Central memory CD8-positive, alpha-beta T cell (primary cell): ENCODE results near the gene C3orf33.

Source experiments
- ATAC-seq: fragments of 150-1000 bp; cut with Tn5 transposase; replicated peaks from 2 replicates; pipeline ENCODE4 v1.10.0; 2022; ENCODE audit warnings: mild to moderate bottlenecking, moderate FRiP score, moderate number of reproducible peaks; ENCODE audit not compliant: poor library complexity, severe bottlenecking; ENCODE audit errors: extremely low read depth
- DNase-seq, 2 donors: peaks; one replicate each; pipeline ENCODE4 v3.0.0; 2021; ENCODE audit warnings: low spot score in 2 of 2
- H3K27ac Mint-ChIP-seq: one replicate; pipeline ENCODE4 v1.8.0; 2022; ENCODE audit warnings: low read depth, mild to moderate bottlenecking, moderate library complexity, mixed read lengths
- H3K27me3 Mint-ChIP-seq: one replicate; pipeline ENCODE4 v1.8.0; 2022; ENCODE audit warnings: mixed read lengths
- H3K36me3 Mint-ChIP-seq: one replicate; pipeline ENCODE4 v1.8.0; 2022; ENCODE audit warnings: mild to moderate bottlenecking, moderate library complexity, mixed read lengths; ENCODE audit not compliant: insufficient read depth
- H3K4me1 Mint-ChIP-seq: one replicate; pipeline ENCODE4 v1.8.0; 2022; ENCODE audit warnings: mixed read lengths
- H3K4me3 Mint-ChIP-seq: one replicate; pipeline ENCODE4 v1.8.0; 2022; ENCODE audit warnings: mild to moderate bottlenecking, moderate library complexity, mixed read lengths
- H3K9me3 Mint-ChIP-seq: one replicate; pipeline ENCODE4 v1.8.0; 2022; ENCODE audit warnings: mixed read lengths

The C3orf33 gene

DNA sequence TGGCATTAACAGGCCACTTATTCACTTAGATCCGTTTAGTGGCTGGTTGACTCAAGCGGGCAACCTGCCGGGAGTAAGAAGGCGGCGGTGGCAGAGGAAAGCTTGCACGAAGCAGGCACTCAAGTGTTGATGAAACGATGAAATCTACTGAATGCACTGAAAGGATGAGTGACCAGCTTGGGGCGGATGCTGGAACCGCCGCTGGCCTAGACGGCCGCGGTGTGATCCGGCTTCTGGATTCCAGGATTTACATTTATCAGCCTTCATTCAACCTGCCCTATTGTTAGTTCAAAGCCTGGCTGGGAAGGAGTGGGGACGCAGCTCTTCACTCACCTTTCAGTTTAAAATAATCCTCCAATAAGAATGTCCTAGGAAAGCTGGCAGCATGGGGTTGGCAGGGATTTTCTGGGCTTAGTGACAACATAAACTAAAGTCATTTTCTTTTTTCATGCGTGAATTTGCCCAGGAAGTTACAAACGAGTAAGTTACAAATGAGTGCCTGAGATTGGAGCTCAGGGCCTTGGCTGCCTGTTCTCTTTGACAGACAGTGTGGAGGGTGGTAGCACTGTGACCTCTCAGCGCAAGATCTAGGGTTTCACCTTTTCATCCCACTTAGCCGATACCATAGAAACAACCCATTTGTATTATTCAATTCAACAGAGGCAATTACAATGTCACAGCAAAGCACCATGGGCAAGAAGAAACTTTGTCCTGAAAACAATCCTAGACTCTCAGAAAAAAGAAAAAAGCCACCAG is 60.1 kb downstream of the C3orf33 start:
- Mint-ChIP-seq H3K27me3 (peaks cover 68% of the 10 kb centered on the region), H3K4me1 (peaks cover 17% of the 10 kb centered on the region), H3K4me3 (peak overlapping the region; percentile 32), H3K27ac (no peak overlapping the region), H3K36me3 (peaks cover 7% of the 10 kb centered on the region), H3K9me3 (no peaks in the 10 kb centered on the region)
- ATAC-seq: no peak
- DNase-seq: no peak

DNA sequence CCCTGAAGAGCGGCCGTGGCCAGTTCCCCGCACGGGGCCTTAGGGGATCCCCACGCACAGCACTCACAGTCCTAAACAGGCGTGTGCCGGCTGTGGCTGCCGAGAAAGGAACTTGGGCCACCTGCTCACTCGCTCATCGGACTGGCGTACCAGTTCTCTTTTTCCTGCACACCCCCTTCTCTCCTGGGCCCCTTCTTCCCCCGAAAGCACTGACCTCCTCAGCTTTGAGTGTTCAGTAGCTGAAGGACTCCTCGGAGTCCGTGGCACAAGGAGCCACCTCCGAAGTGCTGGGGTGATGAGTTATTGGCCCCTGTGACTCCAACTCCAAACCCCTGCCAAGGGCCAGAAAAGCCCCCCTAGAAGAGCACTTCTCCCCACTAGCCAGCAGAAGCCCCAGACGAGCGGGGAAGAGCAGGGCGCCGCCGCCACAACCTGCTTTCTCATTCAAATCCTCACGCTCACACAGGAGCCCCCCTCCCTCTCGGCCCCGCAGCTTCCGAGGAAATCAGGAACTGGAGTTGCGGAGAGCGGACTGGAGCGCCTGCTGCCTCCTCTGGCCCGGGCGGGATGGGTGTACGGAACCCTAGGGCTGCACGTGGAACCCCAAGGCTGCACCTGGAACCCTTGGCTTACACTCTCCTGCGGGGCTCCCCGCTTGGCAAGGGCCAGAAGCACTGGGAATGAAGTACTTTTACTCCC is 61.3 kb downstream of the C3orf33 start, which contains the start of gene PLCH1:
Gene PLCH1, minus strand, starts transcription at position 446 of the 699 bp plus-strand sequence. CDS start 40,847 bp downstream, outside the sequence.
- H3K4me1 Mint-ChIP-seq: peaks cover 17% of the 10 kb centered on the region
- DNase-seq: peak; percentile 14 to 18
- no peaks in the 10 kb centered on the region for H3K9me3 Mint-ChIP-seq
- ATAC-seq: peak; percentile 55
- H3K36me3 Mint-ChIP-seq: peaks cover 7% of the 10 kb centered on the region
- H3K27ac Mint-ChIP-seq: peak within 1 kb of the TSS; percentile 75
- H3K27me3 Mint-ChIP-seq: peaks cover 78% of the 10 kb centered on the region
- peak within 1 kb of the TSS; percentile 88 for H3K4me3 Mint-ChIP-seq

- Mint-ChIP-seq H3K9me3 (no peaks in the 10 kb centered on the region), H3K27ac (peak overlapping the region; percentile 75), H3K4me3 (peak overlapping the region; percentile 88), H3K4me1 (peaks cover 17% of the 10 kb centered on the region), H3K36me3 (peaks cover 7% of the 10 kb centered on the region), H3K27me3 (peaks cover 84% of the 10 kb centered on the region)
- no peak for DNase-seq
- ATAC-seq: peak; percentile 6
Measured at GRCh38 chr3:155744010-155744625, 62.0 kb downstream of the C3orf33 start.

GRCh38 chr3:155743606-155744005 is 62.5 kb downstream of the C3orf33 start:
- Mint-ChIP-seq H3K27me3 (peaks cover 82% of the 10 kb centered on the region), H3K27ac (no peak overlapping the region), H3K4me3 (peak overlapping the region; percentile 88), H3K4me1 (peaks cover 17% of the 10 kb centered on the region), H3K9me3 (no peaks in the 10 kb centered on the region), H3K36me3 (peaks cover 7% of the 10 kb centered on the region)
- ATAC-seq: no peak
- DNase-seq: no peak

DNA sequence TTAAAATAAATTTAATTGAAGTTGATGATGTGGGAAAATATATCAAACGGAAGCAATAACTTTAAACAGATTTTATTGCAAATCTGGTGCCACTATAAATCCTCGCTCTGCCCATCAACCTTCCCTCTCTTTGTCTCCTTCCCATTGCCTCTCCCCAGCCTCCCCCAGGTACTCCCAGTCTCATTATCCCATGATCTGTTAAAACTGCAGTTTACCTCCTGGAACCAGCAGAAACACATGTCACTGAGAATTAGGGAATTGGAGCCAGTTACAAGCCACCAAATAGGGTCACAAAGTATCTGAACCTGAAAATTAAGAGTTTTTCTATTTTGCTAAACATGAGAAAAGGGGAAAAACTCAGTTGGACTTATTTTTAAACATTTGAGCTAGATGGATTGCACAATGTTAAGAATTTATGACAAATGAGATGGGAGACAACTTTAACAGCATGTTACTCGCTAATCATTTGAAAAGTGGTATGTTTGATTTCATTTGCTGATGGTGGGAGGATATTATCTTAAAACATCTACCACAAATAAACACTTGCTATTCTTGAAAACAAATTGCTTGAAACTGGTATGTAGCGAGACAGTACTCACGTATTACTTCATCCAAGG is 63.6 kb downstream of the C3orf33 start:
- no peaks in the 10 kb centered on the region for H3K9me3 Mint-ChIP-seq
- peaks cover 88% of the 10 kb centered on the region for H3K27me3 Mint-ChIP-seq
- peak overlapping the region; percentile 88 for H3K4me3 Mint-ChIP-seq
- no peak overlapping the region for H3K27ac Mint-ChIP-seq
- peaks cover 7% of the 10 kb centered on the region for H3K36me3 Mint-ChIP-seq
- DNase-seq: no peak
- H3K4me1 Mint-ChIP-seq: peaks cover 17% of the 10 kb centered on the region
- no peak for ATAC-seq

GRCh38 chr3:155741603-155742002 is 64.5 kb downstream of the C3orf33 start:
- Mint-ChIP-seq H3K4me1 (peaks cover 17% of the 10 kb centered on the region), H3K27me3 (peaks cover 85% of the 10 kb centered on the region), H3K4me3 (no peak overlapping the region), H3K36me3 (peaks cover 7% of the 10 kb centered on the region), H3K27ac (no peak overlapping the region), H3K9me3 (no peaks in the 10 kb centered on the region)
- no peak for DNase-seq
- no peak for ATAC-seq

DNA sequence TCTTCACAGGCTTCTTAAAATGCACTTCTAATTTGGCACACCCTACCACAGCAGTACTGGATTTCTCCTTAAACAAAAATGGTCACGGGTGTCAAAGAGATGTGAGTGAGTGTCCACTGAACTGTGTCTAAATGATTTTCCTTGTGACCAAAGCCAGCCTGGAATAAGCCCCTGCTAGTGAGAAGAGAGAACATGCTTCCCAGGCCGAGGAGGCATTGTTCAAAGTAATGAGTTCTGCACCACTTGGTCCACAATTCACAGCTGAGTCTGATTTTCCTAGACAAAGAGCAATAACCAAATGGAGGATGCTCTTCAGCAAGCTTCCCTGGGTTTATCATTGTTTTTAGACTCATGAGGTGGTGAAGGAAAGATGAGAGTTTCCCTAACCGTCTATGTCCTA is 65.0 kb downstream of the C3orf33 start:
- H3K9me3 Mint-ChIP-seq: no peaks in the 10 kb centered on the region
- H3K27me3 Mint-ChIP-seq: peaks cover 82% of the 10 kb centered on the region
- no peak overlapping the region for H3K27ac Mint-ChIP-seq
- ATAC-seq: no peak
- H3K4me1 Mint-ChIP-seq: peaks cover 17% of the 10 kb centered on the region
- no peak overlapping the region for H3K4me3 Mint-ChIP-seq
- no peak for DNase-seq
- peaks cover 5% of the 10 kb centered on the region for H3K36me3 Mint-ChIP-seq

DNA sequence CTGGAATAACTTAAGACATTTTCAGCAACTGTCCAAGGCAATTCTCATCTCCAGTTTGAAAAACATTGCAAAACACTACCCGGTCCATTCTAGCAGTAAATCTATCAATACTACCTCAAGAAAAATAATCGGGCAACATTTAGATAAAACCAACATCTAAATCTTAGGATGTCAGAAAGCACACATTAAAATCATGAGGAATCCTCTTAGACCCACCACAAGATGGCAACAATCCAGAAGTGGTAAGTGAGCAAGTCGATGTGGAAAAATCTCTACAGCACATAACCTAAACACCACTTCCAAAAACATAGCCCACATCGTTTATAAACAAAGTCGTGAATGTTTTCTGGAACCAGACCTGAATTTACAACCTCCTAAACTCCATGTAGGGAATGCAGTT is 66.9 kb downstream of the C3orf33 start:
- Mint-ChIP-seq H3K27ac (no peak overlapping the region), H3K36me3 (peaks cover 2% of the 10 kb centered on the region), H3K9me3 (no peaks in the 10 kb centered on the region), H3K4me3 (no peak overlapping the region), H3K4me1 (peaks cover 6% of the 10 kb centered on the region), H3K27me3 (peaks cover 64% of the 10 kb centered on the region)
- ATAC-seq (no peak), DNase-seq (no peak)

GRCh38 chr3:155738580-155739076 is 67.5 kb downstream of the C3orf33 start:
- Mint-ChIP-seq H3K4me3 (no peak overlapping the region), H3K4me1 (peaks cover under 1% of the 10 kb centered on the region), H3K9me3 (no peaks in the 10 kb centered on the region), H3K36me3 (peaks cover 2% of the 10 kb centered on the region), H3K27ac (no peak overlapping the region), H3K27me3 (peaks cover 60% of the 10 kb centered on the region)
- no peak for ATAC-seq
- no peak for DNase-seq

- peaks cover 60% of the 10 kb centered on the region for H3K27me3 Mint-ChIP-seq
- no peak overlapping the region for H3K4me3 Mint-ChIP-seq
- ATAC-seq: no peak
- no peak overlapping the region for H3K27ac Mint-ChIP-seq
- DNase-seq: no peak
- H3K9me3 Mint-ChIP-seq: no peaks in the 10 kb centered on the region
- no peaks in the 10 kb centered on the region for H3K4me1 Mint-ChIP-seq
- no peaks in the 10 kb centered on the region for H3K36me3 Mint-ChIP-seq
Measured at GRCh38 chr3:155737844-155738460, 68.1 kb downstream of the C3orf33 start.

DNA sequence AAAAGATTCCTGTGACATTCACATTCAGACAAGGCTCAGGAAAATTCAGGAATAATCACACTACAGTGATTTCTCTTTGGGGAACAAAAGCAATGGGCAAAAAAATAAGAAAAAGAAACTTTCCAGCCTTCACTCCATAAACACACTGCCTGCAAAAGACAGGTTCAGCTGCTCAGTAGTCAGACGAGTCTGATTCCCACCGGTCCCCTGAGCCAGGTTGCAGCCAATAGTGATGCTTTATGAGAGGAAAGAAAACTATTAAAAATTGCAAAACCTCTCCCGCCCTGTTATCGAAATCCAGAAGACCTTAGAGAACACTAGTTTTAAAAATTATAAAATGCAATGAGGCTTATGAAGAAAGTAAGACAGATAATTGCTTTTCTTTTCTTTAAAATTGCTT is 69.7 kb downstream of the C3orf33 start:
- no peaks in the 10 kb centered on the region for H3K4me1 Mint-ChIP-seq
- ATAC-seq (no peak), DNase-seq (no peak)
- H3K4me3 Mint-ChIP-seq: no peak overlapping the region
- H3K36me3 Mint-ChIP-seq: no peaks in the 10 kb centered on the region
- no peak overlapping the region for H3K27ac Mint-ChIP-seq
- no peaks in the 10 kb centered on the region for H3K9me3 Mint-ChIP-seq
- H3K27me3 Mint-ChIP-seq: peaks cover 53% of the 10 kb centered on the region

- H3K27me3 Mint-ChIP-seq: peaks cover 61% of the 10 kb centered on the region
- H3K9me3 Mint-ChIP-seq: no peaks in the 10 kb centered on the region
- ATAC-seq (no peak), DNase-seq (no peak)
- H3K4me3 Mint-ChIP-seq: no peak overlapping the region
- peaks cover 2% of the 10 kb centered on the region for H3K36me3 Mint-ChIP-seq
- H3K4me1 Mint-ChIP-seq: no peaks in the 10 kb centered on the region
- H3K27ac Mint-ChIP-seq: no peak overlapping the region
Measured at GRCh38 chr3:155730843-155731242, 75.2 kb downstream of the C3orf33 start.
